Erythroblast (primary cell): ENCODE data around the gene HIF1A.
"Not testable (repeated sequence)": the region's sequence is repeated elsewhere in the genome, so short reads cannot be mapped to it uniquely, and the experiment has no call there.

ENCODE experiments used
- DNase-seq, 2 experiments: peaks; one replicate each; lab custom pipeline; 2025; lab: John Stamatoyannopoulos, UW
- GATA1 ChIP-seq: IDR thresholded peaks from 2 replicates; pipeline ENCODE4 v1.6.1; 2011; ENCODE audit warnings: low read depth, mild to moderate bottlenecking, control low read depth, low read length, moderate library complexity
- POLR2A ChIP-seq: IDR thresholded peaks from 2 replicates; pipeline ENCODE4 v1.6.1; 2011; ENCODE audit warnings: mild to moderate bottlenecking, low read length

The HIF1A gene

GRCh38 chr14:61754627-61755381, 59.5 kb downstream of the HIF1A start:
- DNase-seq: no peak
- TF ChIP-seq GATA1 (no peak), POLR2A (no peak)

GRCh38 chr14:61755382-61755742, 60.0 kb downstream of the HIF1A start:
- not testable (repeated sequence) for DNase-seq

- DNase-seq: no peak
- no peak for TF ChIP-seq POLR2A
- no peak for TF ChIP-seq GATA1
Measured at GRCh38 chr14:61756135-61756534, 60.8 kb downstream of the HIF1A start.

- DNase-seq: no peak
- no peak for TF ChIP-seq GATA1
Measured at GRCh38 chr14:61759878-61760277, 64.6 kb downstream of the HIF1A start.

GRCh38 chr14:61761557-61761956, 66.2 kb downstream of the HIF1A start:
- no peak for DNase-seq
- TF ChIP-seq POLR2A: no peak

- DNase-seq: peak; percentile 97 to 98
- TF ChIP-seq GATA1 (no peak), POLR2A (peak; percentile 88)
Measured at GRCh38 chr14:61761959-61762786, 66.9 kb downstream of the HIF1A start, which contains the start of gene SNAPC1. Gene SNAPC1, plus strand, starts transcription at chr14:61762420. Its CDS starts 41 bp downstream, at chr14:61762461.

- TF ChIP-seq POLR2A: no peak
- no peak for TF ChIP-seq GATA1
Measured at GRCh38 chr14:61764342-61765122, 69.2 kb downstream of the HIF1A start.

GRCh38 chr14:61765225-61765943, 70.1 kb downstream of the HIF1A start:
- TF ChIP-seq GATA1: no peak
- no peak for TF ChIP-seq POLR2A
- no peak for DNase-seq

More at GRCh38 chr14:61764342-61765122, 69.2 kb downstream of the HIF1A start:
- peak in 1 of 2 experiments; percentile 4 for DNase-seq

GRCh38 chr14:61766151-61766550, 70.8 kb downstream of the HIF1A start:
- TF ChIP-seq GATA1 (no peak), POLR2A (no peak)
- DNase-seq: no peak

GRCh38 chr14:61768240-61768639, 72.9 kb downstream of the HIF1A start:
- TF ChIP-seq GATA1: no peak
- no peak for TF ChIP-seq POLR2A

GRCh38 chr14:61769893-61770292, 74.6 kb downstream of the HIF1A start:
- TF ChIP-seq GATA1 (no peak), POLR2A (no peak)
- no peak for DNase-seq

More at GRCh38 chr14:61768240-61768639, 72.9 kb downstream of the HIF1A start:
- DNase-seq: no peak

GRCh38 chr14:61774861-61775260, 79.5 kb downstream of the HIF1A start:
- no peak for TF ChIP-seq POLR2A
- TF ChIP-seq GATA1: no peak
- no peak for DNase-seq

- DNase-seq: no peak
- TF ChIP-seq POLR2A: no peak
- TF ChIP-seq GATA1: no peak
Measured at GRCh38 chr14:61780125-61780524, 84.8 kb downstream of the HIF1A start.
